ENCODE data around the gene GRB2. TPM values are rescaled to one million over a fixed set of nuclear protein-coding genes. Genes with fewer than 3 reads are reported as not detected.
A peak's percentile ranks its signal among the peaks of the same experiment; 100 is the strongest.
"Not testable (repeated sequence)": the region's sequence is repeated elsewhere in the genome, so short reads cannot be mapped to it uniquely, and the experiment has no call there.

GRB2 gene
- 86.9 TPM for polyA plus RNA-seq (2012; ENCODE audit: insufficient read depth, insufficient read length, low read depth)

DNA sequence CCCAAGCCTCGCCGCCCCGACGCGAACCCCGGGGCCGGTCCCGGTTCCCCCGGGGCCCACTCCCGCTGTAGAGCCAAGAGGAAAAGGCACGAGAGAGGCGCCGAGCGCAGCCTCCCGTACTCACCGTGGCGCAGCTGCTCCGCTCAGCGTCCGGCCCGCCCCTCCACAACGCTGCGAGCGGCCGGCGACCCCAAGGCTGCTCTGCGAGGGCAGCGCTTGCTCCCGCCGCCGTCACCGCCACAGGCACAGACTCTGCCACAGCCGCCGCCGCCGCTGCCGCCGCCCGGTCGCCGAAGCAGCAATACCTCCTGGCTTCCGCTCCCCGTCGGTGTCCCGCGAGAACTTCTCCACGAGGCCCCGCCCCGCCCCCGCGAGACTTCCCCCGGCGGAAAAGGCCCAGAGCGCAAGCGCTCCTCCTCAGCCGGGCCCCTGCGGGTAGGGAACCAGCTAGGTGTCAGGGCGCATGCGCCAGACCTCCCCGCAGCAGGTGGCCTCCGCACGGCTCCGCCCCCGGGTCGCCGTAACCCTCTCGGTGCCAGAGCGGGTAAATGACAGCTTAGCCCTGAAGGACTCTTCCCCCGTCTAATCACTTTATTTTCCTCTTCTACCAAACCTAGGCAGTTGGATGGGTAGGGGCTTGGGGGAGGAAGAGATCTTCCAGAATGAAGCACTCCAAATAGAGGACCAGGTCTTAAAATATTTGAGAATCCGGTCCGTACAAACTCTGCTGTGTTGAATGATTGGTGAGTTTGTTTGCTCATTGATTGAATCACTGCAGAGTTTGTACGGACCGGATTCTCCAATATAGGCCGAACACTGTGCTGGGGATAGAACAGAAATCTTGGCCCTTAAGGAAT, at the start of gene GRB2:
TSS of gene GRB2 (minus strand) at position 314 of the 857 bp plus-strand sequence. CDS start 12,050 bp downstream, outside the sequence.
- Histone ChIP-seq H3K27me3 (no peaks in the 10 kb centered on the region), H3K36me3 (no peaks in the 10 kb centered on the region), H3K4me3 (ENCODE audit: low read depth, low read length) (peak within 1 kb of the TSS; percentile 99), H3K4me1 (no peaks in the 10 kb centered on the region), H3K9me3 (no peaks in the 10 kb centered on the region)
- peak; percentile 100 for DNase-seq
- TF ChIP-seq, protein P1, sequence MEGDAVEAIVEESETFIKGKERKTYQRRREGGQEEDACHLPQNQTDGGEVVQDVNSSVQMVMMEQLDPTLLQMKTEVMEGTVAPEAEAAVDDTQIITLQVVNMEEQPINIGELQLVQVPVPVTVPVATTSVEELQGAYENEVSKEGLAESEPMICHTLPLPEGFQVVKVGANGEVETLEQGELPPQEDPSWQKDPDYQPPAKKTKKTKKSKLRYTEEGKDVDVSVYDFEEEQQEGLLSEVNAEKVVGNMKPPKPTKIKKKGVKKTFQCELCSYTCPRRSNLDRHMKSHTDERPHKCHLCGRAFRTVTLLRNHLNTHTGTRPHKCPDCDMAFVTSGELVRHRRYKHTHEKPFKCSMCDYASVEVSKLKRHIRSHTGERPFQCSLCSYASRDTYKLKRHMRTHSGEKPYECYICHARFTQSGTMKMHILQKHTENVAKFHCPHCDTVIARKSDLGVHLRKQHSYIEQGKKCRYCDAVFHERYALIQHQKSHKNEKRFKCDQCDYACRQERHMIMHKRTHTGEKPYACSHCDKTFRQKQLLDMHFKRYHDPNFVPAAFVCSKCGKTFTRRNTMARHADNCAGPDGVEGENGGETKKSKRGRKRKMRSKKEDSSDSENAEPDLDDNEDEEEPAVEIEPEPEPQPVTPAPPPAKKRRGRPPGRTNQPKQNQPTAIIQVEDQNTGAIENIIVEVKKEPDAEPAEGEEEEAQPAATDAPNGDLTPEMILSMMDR (IDR thresholded peaks at IDR 0.05; ENCODE audit: low read depth, low read length), result no peak

DNA sequence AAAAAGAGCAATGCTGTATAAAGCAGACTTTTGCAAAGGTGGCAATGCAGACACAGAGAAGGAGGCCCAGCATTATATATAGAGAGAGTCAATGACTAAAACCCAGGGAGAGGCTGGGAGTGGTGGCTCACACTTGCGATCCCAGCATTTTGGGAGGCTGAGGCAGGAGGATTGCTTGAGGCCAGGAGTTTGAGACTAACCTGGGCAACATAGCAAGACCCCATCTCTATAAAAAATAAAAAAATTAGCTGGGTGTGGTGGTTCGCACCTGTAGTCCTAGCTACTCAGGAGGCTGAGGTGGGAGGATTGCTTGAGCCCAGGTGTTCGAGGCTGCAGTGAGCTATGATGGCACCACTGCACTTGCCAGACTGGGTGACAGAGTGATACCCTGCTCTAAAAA, 49.2 kb upstream of the GRB2 start:
- not testable (repeated sequence) for DNase-seq; H3K4me3 ChIP-seq (ENCODE audit: low read depth, low read length); H3K9me3 ChIP-seq; H3K27me3 ChIP-seq; H3K36me3 ChIP-seq; H3K4me1 ChIP-seq

DNA sequence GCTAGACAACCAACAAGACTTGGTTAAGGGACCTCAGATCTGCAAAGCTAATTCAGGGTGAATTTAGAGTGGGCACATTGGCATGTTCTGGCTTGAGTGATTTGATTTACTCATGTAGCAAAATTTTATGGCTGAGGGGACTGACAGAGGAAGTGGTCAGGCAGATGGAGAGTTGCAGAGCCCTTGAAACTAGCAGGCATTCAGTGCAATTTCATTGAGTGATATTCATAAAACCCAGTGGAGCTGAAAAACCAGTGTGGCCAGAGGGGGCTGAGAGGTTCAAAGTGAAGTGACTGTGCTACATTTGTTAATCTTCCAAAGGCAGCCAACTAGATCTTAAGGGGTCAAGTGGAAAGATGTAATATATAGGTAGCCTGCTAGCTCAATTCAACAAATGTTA, 48.7 kb upstream of the GRB2 start:
- Histone ChIP-seq H3K4me1 (peaks cover 5% of the 10 kb centered on the region), H3K9me3 (no peaks in the 10 kb centered on the region), H3K4me3 (ENCODE audit: low read depth, low read length) (no peak overlapping the region), H3K36me3 (no peaks in the 10 kb centered on the region; the same call in 1 of the 2 replicates), H3K27me3 (no peaks in the 10 kb centered on the region)
- TF ChIP-seq, protein P1 (IDR thresholded peaks at IDR 0.05; ENCODE audit: low read depth, low read length), result no peak
- DNase-seq, result no peak

DNA sequence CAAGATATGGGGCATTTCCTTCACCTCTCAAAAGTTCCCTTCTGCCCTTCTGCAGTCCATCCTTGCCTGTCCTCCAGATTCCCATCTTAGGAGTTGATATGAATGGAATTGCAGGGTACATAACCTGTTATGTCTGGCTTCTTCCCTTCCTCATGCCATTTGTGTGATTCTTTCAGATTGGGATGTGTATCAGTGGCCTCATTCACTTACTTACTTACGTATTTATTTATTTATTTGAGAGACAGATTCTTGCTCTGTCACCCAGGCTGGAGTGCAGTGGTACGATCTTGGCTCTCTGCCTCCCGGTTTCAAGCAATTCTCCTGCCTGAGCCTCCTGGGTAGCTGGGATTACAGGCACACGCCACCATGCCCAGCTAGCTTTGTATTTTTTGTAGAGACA, 44.8 kb upstream of the GRB2 start:
- no peak for DNase-seq
- no peaks in the 10 kb centered on the region for H3K27me3 ChIP-seq
- no peaks in the 10 kb centered on the region for H3K9me3 ChIP-seq
- H3K4me1 ChIP-seq, result no peaks in the 10 kb centered on the region
- no peak overlapping the region for H3K4me3 ChIP-seq (ENCODE audit: low read depth, low read length)
- TF ChIP-seq, protein P1 (IDR thresholded peaks at IDR 0.05; ENCODE audit: low read depth, low read length), result no peak
- H3K36me3 ChIP-seq, result no peaks in the 10 kb centered on the region

DNA sequence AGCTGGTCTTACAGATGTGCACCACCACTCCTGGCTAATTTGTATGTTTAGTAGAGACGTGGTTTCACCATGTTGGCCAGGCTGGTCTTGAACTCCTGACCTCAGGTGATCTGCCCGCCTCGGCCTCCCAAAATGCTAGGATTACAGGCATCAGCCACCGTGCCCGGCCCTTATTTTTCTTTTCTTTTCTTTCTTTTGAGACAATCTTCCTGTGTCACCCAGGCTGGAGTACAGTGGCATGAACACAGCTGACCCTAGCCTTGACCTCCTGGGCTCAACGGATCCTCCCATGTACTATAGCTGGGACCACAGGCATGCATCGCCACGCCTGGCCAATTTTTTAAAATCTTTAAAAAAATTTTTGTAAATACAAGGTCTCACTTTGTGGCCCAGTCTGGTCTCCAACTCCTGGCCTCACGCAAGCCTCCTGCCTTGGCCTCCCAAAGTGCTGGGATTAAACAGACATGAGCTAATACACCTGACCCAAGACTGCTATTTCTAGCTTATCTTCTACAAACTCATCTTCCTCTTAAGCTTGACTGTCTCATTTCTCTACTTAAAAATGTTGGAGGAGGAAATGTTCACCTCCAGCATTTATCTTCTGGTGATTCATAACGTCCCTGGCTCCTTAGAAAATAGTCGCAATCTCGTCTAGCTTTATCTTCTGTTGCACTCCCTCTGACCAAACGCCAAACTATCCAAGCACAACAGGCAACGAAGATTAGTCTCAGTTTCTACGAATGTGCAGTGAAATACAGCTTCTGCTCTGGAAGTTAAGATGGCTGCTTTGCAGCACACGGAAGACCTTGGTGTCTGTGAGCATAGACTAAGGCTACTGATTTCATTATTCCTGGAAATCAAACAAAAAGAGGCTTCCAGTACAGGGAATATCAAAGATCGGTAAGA, 42.7 kb upstream of the GRB2 start:
- no peaks in the 10 kb centered on the region for H3K9me3 ChIP-seq
- H3K4me1 ChIP-seq, result no peaks in the 10 kb centered on the region
- no peak overlapping the region for H3K4me3 ChIP-seq (ENCODE audit: low read depth, low read length)
- DNase-seq, result no peak
- H3K36me3 ChIP-seq, result no peaks in the 10 kb centered on the region
- no peaks in the 10 kb centered on the region for H3K27me3 ChIP-seq
- TF ChIP-seq, protein P1 (IDR thresholded peaks at IDR 0.05; ENCODE audit: low read depth, low read length), result no peak

DNA sequence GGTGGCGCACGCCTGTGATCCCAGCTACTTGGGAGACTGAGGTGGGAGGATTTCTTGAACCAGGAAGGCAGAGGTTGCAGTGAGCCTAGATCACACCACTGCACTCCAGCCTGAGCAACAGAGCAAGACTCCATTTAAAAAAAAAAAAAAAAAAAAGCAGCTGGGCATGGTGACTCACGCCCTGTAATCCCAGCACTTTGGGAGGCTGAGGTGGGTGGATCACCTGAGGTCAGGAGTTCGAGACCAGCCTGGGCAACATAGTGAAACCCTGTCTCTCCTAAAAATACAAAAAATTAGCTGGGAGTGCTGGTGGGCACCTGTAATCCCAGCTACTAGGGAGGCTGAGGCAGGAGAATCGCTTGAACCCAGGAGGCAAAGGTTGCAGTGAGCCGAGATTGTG, 40.4 kb upstream of the GRB2 start:
- not testable (repeated sequence) for H3K36me3 ChIP-seq; H3K4me3 ChIP-seq (ENCODE audit: low read depth, low read length); H3K4me1 ChIP-seq; H3K9me3 ChIP-seq; H3K27me3 ChIP-seq; DNase-seq

All from BE2C (cell line).